Right lobe of liver (tissue), 4 donors: ENCODE data around the gene BIN1.

Source experiments
- CTCF ChIP-seq, 4 donors: fragments of 200-600 bp in 3 of 4; fragments of 450-650 bp in 1 of 4; IDR thresholded peaks; one replicate each; pipeline versions ENCODE4 v1.5.1 to v1.8.0; 2016 to 2022; ENCODE audit warnings: antibody characterized with exemption in 4 of 4, mild to moderate bottlenecking in 2 of 4
- POLR2A ChIP-seq: fragments of 450-650 bp; IDR thresholded peaks from one replicate; pipeline ENCODE4 v1.6.1; 2017; ENCODE audit warnings: antibody characterized with exemption, mild to moderate bottlenecking
- donor health status: DM: no; HTN: no; CAD: no.
- donor health status: DM: no; HTN: no; CAD: no.
- donor health status: DM: no; HTN: yes; CAD: no.

GRCh38 chr2:127053731-127054603, 53.0 kb downstream of the BIN1 start:
- TF ChIP-seq POLR2A: no peak
- TF ChIP-seq CTCF (IDR thresholded peaks at IDR 0.05): no peak
